ENCODE measurements around the gene ZNF45. TPM values are rescaled to one million over a fixed set of nuclear protein-coding genes. Genes with fewer than 3 reads are reported as not detected.
A peak's percentile ranks its signal among the peaks of the same experiment; 100 is the strongest.

The ZNF45 gene
- total RNA-seq, 3 donors from 2014 or later (not counting 1 experiment from before 2014, with no cell fraction given) = 10.6 to 24.3 (median 14.5) TPM

DNA sequence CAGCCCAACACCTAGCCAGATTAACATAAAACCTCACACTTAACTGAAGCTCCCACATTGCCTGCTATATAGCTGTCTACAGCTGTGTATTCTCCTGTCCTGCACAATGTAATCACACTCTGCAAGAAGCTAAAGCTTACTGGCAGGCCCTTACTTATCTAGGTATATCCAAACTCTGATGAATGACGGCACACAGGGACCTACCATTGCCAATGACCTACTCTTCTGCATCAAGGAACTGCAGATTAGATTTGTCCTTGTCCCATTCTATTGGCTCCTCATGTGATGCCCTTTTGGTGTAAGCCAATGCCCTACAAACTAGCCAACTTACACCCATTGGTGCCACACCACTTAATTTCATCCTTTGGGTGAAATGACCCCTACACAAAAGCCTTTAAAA, 26.4 kb downstream of the ZNF45 start:
- Mint-ChIP-seq H3K27me3 (ENCODE audit: low read depth in 2 of 2) (no peaks in the 10 kb centered on the region), H3K4me3 (no peak overlapping the region), H3K9me3 (peaks cover 26 to 50% of the 10 kb centered on the region in 2 donors), H3K27ac (no peak overlapping the region), H3K36me3 (peaks cover 86% of the 10 kb centered on the region), H3K4me1 (no peaks in the 10 kb centered on the region)
- no peak overlapping the region for H3K4me3 ChIP-seq (ENCODE audit: low read length)
- intact Hi-C loops (cut with micrococcal nuclease) = no loop called here
- no peaks in the 10 kb centered on the region for H3K36me3 ChIP-seq (ENCODE audit: control insufficient read depth, insufficient read depth, low read length)
- no peak overlapping the region for H3K27ac ChIP-seq (ENCODE audit: low read length)
- no peak for DNase-seq
- H3K27me3 ChIP-seq (ENCODE audit: control insufficient read depth, insufficient read depth, low read length) = no peaks in the 10 kb centered on the region
- TF ChIP-seq CTCF (IDR thresholded peaks at IDR 0.05) = no peak
- no peak for ATAC-seq
- H3K9me3 ChIP-seq (ENCODE audit: control insufficient read depth, insufficient read depth, low read length) = peaks cover 55% of the 10 kb centered on the region
- H3K4me1 ChIP-seq (ENCODE audit: control insufficient read depth, insufficient read depth, low read length) = no peaks in the 10 kb centered on the region
- 100% methylated on average over 1 of the region's 1 CpG for WGBS (ENCODE audit: insufficient coverage)

- ATAC-seq (no peak), DNase-seq (no peak)
- Mint-ChIP-seq H3K4me1 (peaks cover 7 to 8% of the 10 kb centered on the region in 2 donors), H3K36me3 (peaks cover 77% of the 10 kb centered on the region), H3K27ac (no peak overlapping the region), H3K4me3 (no peak overlapping the region), H3K9me3 (peaks cover 27 to 48% of the 10 kb centered on the region in 2 donors), H3K27me3 (ENCODE audit: low read depth in 2 of 2) (no peaks in the 10 kb centered on the region)
- no peak overlapping the region for H3K27ac ChIP-seq (ENCODE audit: low read length)
- H3K27me3 ChIP-seq (ENCODE audit: control insufficient read depth, insufficient read depth, low read length) = no peaks in the 10 kb centered on the region
- no peaks in the 10 kb centered on the region for H3K36me3 ChIP-seq (ENCODE audit: control insufficient read depth, insufficient read depth, low read length)
- H3K4me3 ChIP-seq (ENCODE audit: low read length) = no peak overlapping the region
- intact Hi-C loops (cut with micrococcal nuclease) = no loop called here
- peaks cover 3% of the 10 kb centered on the region for H3K4me1 ChIP-seq (ENCODE audit: control insufficient read depth, insufficient read depth, low read length)
- H3K9me3 ChIP-seq (ENCODE audit: control insufficient read depth, insufficient read depth, low read length) = peaks cover 49% of the 10 kb centered on the region
- no peak for TF ChIP-seq CTCF (IDR thresholded peaks at IDR 0.05)
- 88% methylated on average over 1 of the region's 2 CpGs for WGBS (ENCODE audit: insufficient coverage)
These were observed 28.3 kb downstream of the ZNF45 start for GRCh38 chr19:43906774-43907173.

DNA sequence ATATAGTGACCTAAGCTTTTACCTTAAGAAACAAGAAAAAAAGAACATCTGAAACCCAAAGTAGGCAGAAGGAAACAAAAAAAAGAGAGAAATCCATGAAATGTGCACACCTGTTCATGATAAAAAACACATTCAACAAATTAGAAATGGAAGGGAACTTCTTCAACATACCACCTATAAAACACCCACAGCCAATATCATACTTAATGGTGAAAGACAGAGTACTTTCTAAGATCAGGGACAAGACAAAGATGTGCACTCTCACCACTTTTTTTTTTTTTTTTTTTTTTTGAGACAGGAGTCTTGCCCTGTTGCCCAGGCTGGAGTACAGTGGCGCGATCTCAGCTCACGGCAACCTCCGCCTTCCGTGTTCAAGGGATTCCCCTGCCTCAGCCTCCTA, 29.2 kb downstream of the ZNF45 start:
- Mint-ChIP-seq H3K36me3 (peaks cover 73% of the 10 kb centered on the region), H3K4me1 (peaks cover 16% of the 10 kb centered on the region in 2 donors), H3K9me3 (peaks cover 29 to 45% of the 10 kb centered on the region in 2 donors), H3K27me3 (ENCODE audit: low read depth in 2 of 2) (no peaks in the 10 kb centered on the region), H3K27ac (no peak overlapping the region), H3K4me3 (no peak overlapping the region)
- no peak for TF ChIP-seq CTCF (IDR thresholded peaks at IDR 0.05)
- peaks cover 12% of the 10 kb centered on the region for H3K4me1 ChIP-seq (ENCODE audit: control insufficient read depth, insufficient read depth, low read length)
- no peak for ATAC-seq
- H3K27me3 ChIP-seq (ENCODE audit: control insufficient read depth, insufficient read depth, low read length) = no peaks in the 10 kb centered on the region
- DNase-seq = no peak
- no peaks in the 10 kb centered on the region for H3K36me3 ChIP-seq (ENCODE audit: control insufficient read depth, insufficient read depth, low read length)
- no peak overlapping the region for H3K27ac ChIP-seq (ENCODE audit: low read length)
- peaks cover 50% of the 10 kb centered on the region for H3K9me3 ChIP-seq (ENCODE audit: control insufficient read depth, insufficient read depth, low read length)
- intact Hi-C loops (cut with micrococcal nuclease) = no loop called here
- WGBS (ENCODE audit: insufficient coverage) = 98% methylated on average over 5 of the region's 5 CpGs
- H3K4me3 ChIP-seq (ENCODE audit: low read length) = no peak overlapping the region

- TF ChIP-seq CTCF (IDR thresholded peaks at IDR 0.05) = no peak
- no peak for ATAC-seq
- no peak for DNase-seq
- peaks cover 22 to 24% of the 10 kb centered on the region in 2 donors for H3K4me1 Mint-ChIP-seq
- peak overlapping the region in 1 of 2 donors; percentile 93 for H3K27ac Mint-ChIP-seq
- H3K9me3 Mint-ChIP-seq = peaks cover 19 to 27% of the 10 kb centered on the region in 2 donors
- H3K4me3 Mint-ChIP-seq = peak overlapping the region; percentile 97
- Histone ChIP-seq H3K4me1 (ENCODE audit: control insufficient read depth, insufficient read depth, low read length) (peaks cover 12% of the 10 kb centered on the region), H3K36me3 (ENCODE audit: control insufficient read depth, insufficient read depth, low read length) (no peaks in the 10 kb centered on the region), H3K27ac (ENCODE audit: low read length) (no peak overlapping the region), H3K4me3 (ENCODE audit: low read length) (no peak overlapping the region), H3K27me3 (ENCODE audit: control insufficient read depth, insufficient read depth, low read length) (no peaks in the 10 kb centered on the region), H3K9me3 (ENCODE audit: control insufficient read depth, insufficient read depth, low read length) (peaks cover 25% of the 10 kb centered on the region)
- intact Hi-C loops (cut with micrococcal nuclease) = no loop called here
- no peaks in the 10 kb centered on the region for H3K27me3 Mint-ChIP-seq (ENCODE audit: low read depth in 2 of 2)
- 98% methylated on average over 3 of the region's 4 CpGs for WGBS (ENCODE audit: insufficient coverage)
- peaks cover 55% of the 10 kb centered on the region for H3K36me3 Mint-ChIP-seq
These were observed 32.7 kb downstream of the ZNF45 start for GRCh38 chr19:43902399-43902798.
